ENCODE results near the gene PRAF2.

Gene PRAF2

GRCh38 chrX:49075347-49075746, 1.5 kb upstream of the PRAF2 start:
- DNase-seq (ENCODE audit: low read depth, low spot score): no peak
- no peak overlapping the region for H3K9ac ChIP-seq (ENCODE audit: insufficient read length, low read depth)
- TF ChIP-seq SUZ12 (IDR thresholded peaks at IDR 0.05; ENCODE audit: extremely low read depth, insufficient read depth, insufficient read length): no peak
- TF ChIP-seq YY1 (IDR thresholded peaks at IDR 0.05; ENCODE audit: insufficient read depth, insufficient read length): no peak
- no peak for TF ChIP-seq ZNF274 (IDR thresholded peaks at IDR 0.05; ENCODE audit: low read depth, low read length)
- peaks cover 5% of the 10 kb centered on the region for H3K4me1 ChIP-seq (ENCODE audit: insufficient read depth, insufficient read length)
- peaks cover 47% of the 10 kb centered on the region for H3K36me3 ChIP-seq (ENCODE audit: insufficient read depth, insufficient read length, low read length)
- H3K27me3 ChIP-seq (ENCODE audit: insufficient read depth, insufficient read length): no peaks in the 10 kb centered on the region
- H3K9me3 ChIP-seq (ENCODE audit: insufficient read depth, low read length): no peaks in the 10 kb centered on the region
- H3K4me3 ChIP-seq (ENCODE audit: insufficient read length, low read depth): no peak overlapping the region

DNA sequence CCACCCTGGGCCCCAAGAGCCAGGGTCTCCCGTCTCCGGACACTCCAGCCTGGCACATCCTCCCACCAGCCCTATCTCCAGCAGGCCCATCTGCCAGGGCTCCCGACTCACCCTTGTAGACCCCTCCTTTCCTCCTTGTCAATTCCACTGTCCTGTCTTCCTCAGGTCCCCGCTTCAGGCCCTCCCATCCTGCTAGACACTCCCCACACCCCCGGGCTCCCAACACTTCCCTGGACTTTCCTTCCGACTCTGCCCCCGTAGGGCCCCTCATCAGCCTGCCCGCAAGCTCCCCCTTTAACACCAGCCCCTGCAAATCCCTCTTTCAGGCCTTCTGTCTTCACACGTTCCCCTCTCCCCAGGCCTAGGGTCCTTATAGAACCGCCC, 1.1 kb downstream of the PRAF2 start:
- peaks cover 5% of the 10 kb centered on the region for H3K4me1 ChIP-seq (ENCODE audit: insufficient read depth, insufficient read length)
- TF ChIP-seq ZNF274 (IDR thresholded peaks at IDR 0.05; ENCODE audit: low read depth, low read length): no peak
- H3K27me3 ChIP-seq (ENCODE audit: insufficient read depth, insufficient read length): no peaks in the 10 kb centered on the region
- H3K9ac ChIP-seq (ENCODE audit: insufficient read length, low read depth): peak overlapping the region; percentile 79
- H3K9me3 ChIP-seq (ENCODE audit: insufficient read depth, low read length): no peaks in the 10 kb centered on the region
- peak overlapping the region; percentile 62 for H3K4me3 ChIP-seq (ENCODE audit: insufficient read length, low read depth)
- DNase-seq (ENCODE audit: low read depth, low spot score): no peak
- peaks cover 60% of the 10 kb centered on the region for H3K36me3 ChIP-seq (ENCODE audit: insufficient read depth, insufficient read length, low read length)

DNA sequence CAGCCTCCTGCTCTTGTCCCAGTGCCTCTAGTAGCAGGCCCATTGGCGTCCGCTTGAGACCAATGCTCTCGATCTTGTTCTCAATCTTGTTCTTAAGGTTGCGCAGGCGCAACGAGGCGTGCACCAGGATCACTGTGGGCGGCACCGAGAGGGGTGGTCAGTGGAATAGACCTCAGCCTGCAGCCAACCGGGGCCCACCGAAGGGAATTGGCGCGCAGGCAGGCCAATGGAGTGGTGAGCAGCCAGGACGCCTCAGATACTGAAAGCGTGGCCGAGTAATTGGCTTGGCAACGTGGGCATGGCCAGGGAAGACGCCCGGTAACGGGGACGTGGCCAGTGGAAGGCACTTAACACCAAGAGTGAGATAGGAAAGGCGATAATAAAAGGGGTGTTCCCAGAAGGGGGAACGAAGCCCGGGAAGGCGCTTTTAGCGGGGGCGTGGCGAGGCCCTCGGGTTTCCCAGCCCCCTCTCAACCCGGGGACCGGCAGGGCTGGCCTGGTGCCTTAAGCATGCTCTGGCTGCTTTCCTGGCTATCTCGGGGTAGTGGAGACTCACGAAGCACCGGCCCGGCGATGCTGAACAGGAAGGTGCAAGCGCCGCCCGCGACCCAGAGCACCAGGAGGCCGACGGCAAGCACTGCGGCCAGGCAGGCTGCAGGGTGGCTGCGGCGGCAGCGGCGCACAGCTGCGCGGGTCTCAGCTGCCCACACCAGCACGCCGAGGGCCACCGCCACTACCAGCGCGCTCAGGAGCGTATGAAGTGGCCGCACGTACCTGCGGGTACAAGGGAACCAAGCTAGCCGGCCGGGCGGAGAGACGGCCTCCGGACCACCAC, 1.7 kb downstream of the PRAF2 start:
- TF ChIP-seq ZNF274 (IDR thresholded peaks at IDR 0.05; ENCODE audit: low read depth, low read length) (no peak), SUZ12 (IDR thresholded peaks at IDR 0.05; ENCODE audit: extremely low read depth, insufficient read depth, insufficient read length) (no peak), YY1 (IDR thresholded peaks at IDR 0.05; ENCODE audit: insufficient read depth, insufficient read length) (no peak)
- peaks cover 5% of the 10 kb centered on the region for H3K4me1 ChIP-seq (ENCODE audit: insufficient read depth, insufficient read length)
- DNase-seq (ENCODE audit: low read depth, low spot score): no peak
- no peaks in the 10 kb centered on the region for H3K27me3 ChIP-seq (ENCODE audit: insufficient read depth, insufficient read length)
- no peaks in the 10 kb centered on the region for H3K9me3 ChIP-seq (ENCODE audit: insufficient read depth, low read length)
- H3K36me3 ChIP-seq (ENCODE audit: insufficient read depth, insufficient read length, low read length): peaks cover 55% of the 10 kb centered on the region
- no peak overlapping the region for H3K9ac ChIP-seq (ENCODE audit: insufficient read length, low read depth)
- H3K4me3 ChIP-seq (ENCODE audit: insufficient read length, low read depth): no peak overlapping the region

DNA sequence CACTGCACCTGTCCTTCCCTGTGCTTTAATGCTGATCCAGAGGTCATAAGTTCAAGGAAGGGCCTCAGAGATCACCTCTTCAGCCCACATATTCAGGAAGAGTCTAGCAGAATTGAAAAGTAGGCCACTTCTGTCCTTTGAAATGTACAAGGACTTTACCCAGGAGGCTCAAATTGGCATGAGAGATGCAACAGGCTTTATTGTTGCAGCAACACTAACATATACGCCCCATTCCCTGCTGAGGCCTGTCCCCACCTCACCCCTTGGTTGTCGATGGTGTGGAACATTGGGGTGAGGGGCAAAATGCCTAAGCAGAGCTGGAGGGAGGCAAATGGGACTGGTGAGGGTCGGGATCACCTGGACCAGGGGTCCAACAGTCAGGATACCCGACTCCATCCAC, 2.8 kb downstream of the PRAF2 start:
- Histone ChIP-seq H3K9me3 (ENCODE audit: insufficient read depth, low read length) (no peaks in the 10 kb centered on the region), H3K9ac (ENCODE audit: insufficient read length, low read depth) (no peak overlapping the region), H3K27me3 (ENCODE audit: insufficient read depth, insufficient read length) (no peaks in the 10 kb centered on the region), H3K36me3 (ENCODE audit: insufficient read depth, insufficient read length, low read length) (peaks cover 55% of the 10 kb centered on the region), H3K4me3 (ENCODE audit: insufficient read length, low read depth) (no peak overlapping the region), H3K4me1 (ENCODE audit: insufficient read depth, insufficient read length) (peaks cover 5% of the 10 kb centered on the region)
- DNase-seq (ENCODE audit: low read depth, low spot score): no peak
- TF ChIP-seq SUZ12 (IDR thresholded peaks at IDR 0.05; ENCODE audit: extremely low read depth, insufficient read depth, insufficient read length): no peak
- no peak for TF ChIP-seq YY1 (IDR thresholded peaks at IDR 0.05; ENCODE audit: insufficient read depth, insufficient read length)
- TF ChIP-seq ZNF274 (IDR thresholded peaks at IDR 0.05; ENCODE audit: low read depth, low read length): no peak

DNA sequence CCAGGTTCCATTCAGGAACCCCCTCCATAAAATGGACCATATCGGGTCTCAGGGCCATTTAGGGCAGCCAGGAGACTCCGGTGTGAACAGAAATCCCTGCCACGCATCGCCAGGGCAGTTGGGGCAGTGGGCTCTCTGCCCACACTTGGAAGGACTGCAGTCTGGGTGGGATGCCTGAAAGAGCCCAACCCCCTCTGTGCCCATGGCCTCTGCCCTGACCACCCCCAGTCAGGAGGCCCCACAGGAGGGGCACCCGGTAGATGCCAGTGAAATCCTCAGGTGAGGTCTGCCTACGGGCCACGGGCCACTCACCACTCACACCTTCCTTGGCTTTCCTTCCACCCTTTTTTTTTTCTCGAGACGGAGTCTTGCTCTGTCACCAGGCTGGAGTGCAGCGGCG, 4.8 kb downstream of the PRAF2 start:
- DNase-seq (ENCODE audit: low read depth, low spot score): no peak
- H3K9me3 ChIP-seq (ENCODE audit: insufficient read depth, low read length): no peaks in the 10 kb centered on the region
- TF ChIP-seq YY1 (IDR thresholded peaks at IDR 0.05; ENCODE audit: insufficient read depth, insufficient read length) (no peak), ZNF274 (IDR thresholded peaks at IDR 0.05; ENCODE audit: low read depth, low read length) (no peak), SUZ12 (IDR thresholded peaks at IDR 0.05; ENCODE audit: extremely low read depth, insufficient read depth, insufficient read length) (no peak)

DNA sequence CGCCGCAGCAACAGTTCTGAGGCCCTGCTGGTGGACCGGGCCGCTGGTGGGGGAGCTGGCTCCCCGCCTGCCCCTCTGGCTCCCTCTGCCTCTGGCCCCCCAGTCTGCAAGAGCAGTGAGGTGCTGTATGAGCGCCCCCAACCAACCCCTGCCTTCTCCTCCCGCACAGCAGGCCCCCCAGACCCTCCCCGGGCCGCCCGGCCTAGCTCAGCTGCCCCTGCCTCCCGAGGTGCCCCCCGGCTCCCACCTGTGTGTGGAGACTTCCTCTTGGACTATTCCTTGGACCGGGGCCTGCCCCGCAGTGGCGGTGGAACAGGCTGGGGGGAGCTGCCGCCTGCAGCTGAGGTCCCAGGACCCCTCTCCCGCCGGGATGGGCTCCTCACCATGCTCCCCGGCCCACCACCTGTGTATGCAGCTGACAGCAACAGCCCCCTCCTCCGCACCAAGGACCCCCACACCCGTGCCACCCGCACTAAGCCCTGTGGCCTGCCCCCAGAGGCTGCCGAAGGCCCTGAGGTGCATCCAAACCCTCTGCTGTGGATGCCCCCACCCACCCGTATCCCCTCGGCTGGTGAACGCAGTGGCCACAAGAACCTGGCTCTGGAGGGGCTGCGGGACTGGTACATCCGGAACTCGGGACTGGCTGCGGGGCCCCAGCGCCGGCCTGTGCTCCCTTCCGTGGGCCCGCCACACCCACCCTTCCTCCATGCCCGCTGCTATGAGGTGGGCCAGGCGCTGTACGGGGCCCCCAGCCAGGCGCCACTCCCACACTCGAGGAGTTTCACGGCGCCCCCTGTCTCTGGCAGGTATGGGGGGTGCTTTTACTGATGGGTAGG, 6.3 kb downstream of the PRAF2 start:
- no peak for DNase-seq (ENCODE audit: low read depth, low spot score)
- peaks cover 65% of the 10 kb centered on the region for H3K36me3 ChIP-seq (ENCODE audit: insufficient read depth, insufficient read length, low read length)
- no peak overlapping the region for H3K9ac ChIP-seq (ENCODE audit: insufficient read length, low read depth)

More for the DNA sequence above, 4.8 kb downstream of the PRAF2 start:
- Histone ChIP-seq H3K4me3 (ENCODE audit: insufficient read length, low read depth) (no peak overlapping the region), H3K27me3 (ENCODE audit: insufficient read depth, insufficient read length) (no peaks in the 10 kb centered on the region), H3K36me3 (ENCODE audit: insufficient read depth, insufficient read length, low read length) (peaks cover 57% of the 10 kb centered on the region), H3K9ac (ENCODE audit: insufficient read length, low read depth) (no peak overlapping the region), H3K4me1 (ENCODE audit: insufficient read depth, insufficient read length) (peaks cover 5% of the 10 kb centered on the region)

DNA sequence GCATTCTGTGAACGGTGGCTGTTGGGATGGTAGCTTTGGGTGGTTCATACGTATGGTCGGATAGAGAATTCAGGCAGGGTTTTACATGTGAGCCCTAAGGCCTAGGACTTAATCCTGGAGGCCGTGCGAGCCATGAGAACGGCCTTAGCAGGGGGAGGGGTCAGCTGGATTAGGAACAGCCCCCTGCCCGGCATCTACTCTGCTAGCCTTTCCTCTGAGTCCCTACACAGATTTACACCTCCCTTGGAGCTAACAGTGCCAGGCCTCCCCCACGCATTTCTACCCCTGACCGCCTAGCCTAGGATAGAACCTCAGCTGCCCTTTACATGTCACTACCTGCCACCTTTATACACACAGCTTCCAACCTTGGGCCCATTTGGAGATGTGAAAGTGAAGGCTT, 7.1 kb downstream of the PRAF2 start:
- H3K9ac ChIP-seq (ENCODE audit: insufficient read length, low read depth): no peak overlapping the region
- TF ChIP-seq YY1 (IDR thresholded peaks at IDR 0.05; ENCODE audit: insufficient read depth, insufficient read length): no peak
- TF ChIP-seq ZNF274 (IDR thresholded peaks at IDR 0.05; ENCODE audit: low read depth, low read length): no peak
- no peak for TF ChIP-seq SUZ12 (IDR thresholded peaks at IDR 0.05; ENCODE audit: extremely low read depth, insufficient read depth, insufficient read length)
- peaks cover 2% of the 10 kb centered on the region for H3K4me1 ChIP-seq (ENCODE audit: insufficient read depth, insufficient read length)
- DNase-seq (ENCODE audit: low read depth, low spot score): no peak
- no peaks in the 10 kb centered on the region for H3K9me3 ChIP-seq (ENCODE audit: insufficient read depth, low read length)
- H3K4me3 ChIP-seq (ENCODE audit: insufficient read length, low read depth): no peak overlapping the region
- H3K27me3 ChIP-seq (ENCODE audit: insufficient read depth, insufficient read length): no peaks in the 10 kb centered on the region
- H3K36me3 ChIP-seq (ENCODE audit: insufficient read depth, insufficient read length, low read length): peaks cover 65% of the 10 kb centered on the region

More for the DNA sequence above, 6.3 kb downstream of the PRAF2 start:
- Histone ChIP-seq H3K27me3 (ENCODE audit: insufficient read depth, insufficient read length) (no peaks in the 10 kb centered on the region), H3K4me1 (ENCODE audit: insufficient read depth, insufficient read length) (peaks cover 4% of the 10 kb centered on the region), H3K9me3 (ENCODE audit: insufficient read depth, low read length) (no peaks in the 10 kb centered on the region), H3K4me3 (ENCODE audit: insufficient read length, low read depth) (no peak overlapping the region)
- TF ChIP-seq SUZ12 (IDR thresholded peaks at IDR 0.05; ENCODE audit: extremely low read depth, insufficient read depth, insufficient read length) (no peak), ZNF274 (IDR thresholded peaks at IDR 0.05; ENCODE audit: low read depth, low read length) (no peak), YY1 (IDR thresholded peaks at IDR 0.05; ENCODE audit: insufficient read depth, insufficient read length) (no peak)
